ENCODE results near the gene CAVIN4.

The CAVIN4 gene

DNA sequence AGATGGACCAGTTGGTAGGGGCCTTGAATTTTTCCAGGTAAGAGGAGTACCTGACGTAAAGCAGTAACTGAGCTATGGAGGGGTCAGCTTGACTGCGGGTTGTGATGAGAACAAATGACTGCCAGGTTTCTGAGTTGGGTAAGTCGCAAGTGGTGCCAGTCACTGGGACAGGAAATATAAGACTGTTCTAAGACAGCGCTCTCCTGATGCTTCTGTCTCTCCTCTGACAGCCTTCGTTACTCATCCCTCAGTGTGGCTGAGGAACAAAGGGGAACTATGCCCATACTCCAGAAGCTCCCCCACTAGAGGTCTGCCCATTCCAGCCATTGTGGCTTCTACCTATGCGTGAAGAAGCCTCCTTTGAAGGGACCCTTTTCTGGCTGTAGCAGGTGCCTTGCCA lies 13.3 kb downstream of the CAVIN4 start:
- Histone ChIP-seq H3K27me3 (ENCODE audit: control insufficient read depth in 1 of 2, insufficient read depth in 2 of 2, low read length in 2 of 2) (no peaks in the 10 kb centered on the region), H3K9me3 (ENCODE audit: low read length) (no peaks in the 10 kb centered on the region), H3K4me1 (ENCODE audit: insufficient read depth, low read length) (no peaks in the 10 kb centered on the region), H3K9ac (ENCODE audit: low read length) (no peak overlapping the region), H3K27ac (ENCODE audit: low read depth, low read length) (no peak overlapping the region), H3K36me3 (ENCODE audit: insufficient read depth, low read length) (no peaks in the 10 kb centered on the region), H3K4me3 (ENCODE audit: low read depth in 1 of 2, low read length in 2 of 2) (no peak overlapping the region)

DNA sequence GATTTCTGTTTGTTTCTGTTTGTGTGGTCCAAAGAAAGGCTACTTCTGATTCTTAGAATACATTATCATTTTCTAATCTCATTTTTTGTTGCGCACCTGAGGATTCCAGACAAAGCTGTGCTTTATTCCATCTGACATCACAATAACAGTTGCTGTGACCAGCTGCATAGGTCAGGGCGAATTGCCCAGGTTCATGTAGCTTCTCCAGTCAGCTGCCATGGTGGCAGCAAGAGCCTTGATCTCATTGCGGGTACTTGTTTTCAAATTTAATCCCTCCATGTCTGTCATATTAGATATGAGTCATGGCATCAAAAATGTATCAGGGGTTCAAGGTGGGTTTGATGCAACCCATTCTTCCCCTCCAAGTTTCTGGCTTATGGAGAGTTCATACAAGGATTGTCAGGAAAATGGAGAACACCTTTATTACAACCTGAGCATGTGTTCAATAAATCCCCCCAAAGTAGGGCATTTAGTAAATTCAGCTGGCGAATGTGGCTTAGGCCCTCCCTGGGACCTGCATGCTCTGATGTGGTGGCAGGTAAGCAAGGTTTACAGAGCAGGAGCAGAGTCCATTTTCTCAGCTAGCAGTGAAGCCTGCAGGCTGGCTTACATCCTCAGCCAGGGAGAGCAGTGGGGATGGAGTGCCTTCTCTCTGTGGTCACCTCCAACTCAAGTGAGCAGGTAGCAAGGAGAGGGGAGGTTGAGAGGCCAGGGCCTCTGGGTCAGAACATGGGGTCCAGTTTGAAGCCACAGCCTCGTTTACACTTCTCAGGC lies 13.9 kb downstream of the CAVIN4 start:
- H3K4me1 ChIP-seq (ENCODE audit: insufficient read depth, low read length) = no peaks in the 10 kb centered on the region
- H3K4me3 ChIP-seq (ENCODE audit: low read depth in 1 of 2, low read length in 2 of 2) = no peak overlapping the region
- no peaks in the 10 kb centered on the region for H3K9me3 ChIP-seq (ENCODE audit: low read length)
- no peak overlapping the region for H3K27ac ChIP-seq (ENCODE audit: low read depth, low read length)
- H3K36me3 ChIP-seq (ENCODE audit: insufficient read depth, low read length) = no peaks in the 10 kb centered on the region
- no peaks in the 10 kb centered on the region for H3K27me3 ChIP-seq (ENCODE audit: control insufficient read depth in 1 of 2, insufficient read depth in 2 of 2, low read length in 2 of 2)
- H3K9ac ChIP-seq (ENCODE audit: low read length) = no peak overlapping the region

DNA sequence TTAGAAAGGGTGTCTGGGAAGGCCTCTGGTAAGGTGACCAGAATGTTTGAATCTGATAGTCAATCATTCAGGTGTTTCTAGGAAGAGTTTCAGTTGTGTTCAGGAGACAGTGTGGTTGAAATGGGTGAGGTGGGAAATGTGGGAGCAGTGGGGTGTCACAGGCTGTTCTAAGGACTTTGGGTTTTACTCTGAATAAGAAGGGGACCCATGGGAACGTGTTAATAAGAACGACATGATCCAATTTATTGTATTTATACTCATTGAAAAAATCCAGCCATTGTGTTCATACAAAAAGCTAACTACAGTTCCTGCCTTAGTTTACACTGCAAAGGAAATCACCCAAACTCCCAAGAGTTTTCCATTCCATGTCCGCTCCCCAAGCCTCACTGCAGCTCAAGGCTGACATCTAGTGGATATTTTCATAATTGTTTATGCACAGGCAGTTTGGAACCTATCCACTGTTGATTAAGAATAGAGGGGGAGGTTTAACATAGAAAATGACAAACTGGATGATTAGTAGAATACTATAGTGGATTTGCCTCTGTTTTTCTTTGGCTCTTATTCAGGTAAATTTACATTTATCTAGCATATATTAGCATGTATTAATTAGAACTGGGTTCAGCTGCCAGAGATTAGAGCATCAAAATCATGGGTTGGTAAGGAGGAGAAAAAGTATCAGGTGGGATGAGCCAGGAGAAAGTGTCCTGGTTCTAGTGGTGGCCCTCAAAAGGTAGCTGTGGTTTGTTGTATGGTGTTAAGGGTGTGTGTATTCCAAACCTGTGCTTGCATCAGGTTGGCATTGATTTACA lies 17.7 kb downstream of the CAVIN4 start:
- Histone ChIP-seq H3K4me1 (ENCODE audit: insufficient read depth, low read length) (no peaks in the 10 kb centered on the region), H3K9ac (ENCODE audit: low read length) (no peak overlapping the region), H3K27ac (ENCODE audit: low read depth, low read length) (no peak overlapping the region), H3K9me3 (ENCODE audit: low read length) (no peaks in the 10 kb centered on the region), H3K36me3 (ENCODE audit: insufficient read depth, low read length) (no peaks in the 10 kb centered on the region), H3K27me3 (ENCODE audit: control insufficient read depth in 1 of 2, insufficient read depth in 2 of 2, low read length in 2 of 2) (no peaks in the 10 kb centered on the region), H3K4me3 (ENCODE audit: low read depth in 1 of 2, low read length in 2 of 2) (no peak overlapping the region)

DNA sequence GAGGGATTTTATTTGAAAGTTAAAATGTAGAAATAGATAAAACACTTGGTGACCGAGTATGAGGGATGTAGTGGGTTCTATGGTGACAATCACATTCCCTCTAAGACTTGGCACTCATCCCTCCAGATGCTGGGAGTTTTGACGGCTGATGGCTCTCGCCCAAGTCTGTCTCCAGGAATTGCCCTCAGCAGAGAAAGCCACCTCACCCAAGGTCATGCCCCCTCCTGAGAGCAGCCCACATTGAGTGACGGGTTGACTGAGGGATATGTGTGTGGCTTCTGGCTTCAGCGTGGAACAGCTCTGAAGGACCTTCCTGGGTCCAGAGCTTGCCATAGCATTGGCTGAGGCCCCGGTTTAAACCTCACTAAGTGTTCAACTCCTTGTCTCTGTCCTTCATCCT lies 19.4 kb downstream of the CAVIN4 start:
- Histone ChIP-seq H3K4me1 (ENCODE audit: insufficient read depth, low read length) (no peaks in the 10 kb centered on the region), H3K9me3 (ENCODE audit: low read length) (no peaks in the 10 kb centered on the region), H3K27ac (ENCODE audit: low read depth, low read length) (no peak overlapping the region), H3K27me3 (ENCODE audit: control insufficient read depth in 1 of 2, insufficient read depth in 2 of 2, low read length in 2 of 2) (no peaks in the 10 kb centered on the region), H3K9ac (ENCODE audit: low read length) (no peak overlapping the region), H3K36me3 (ENCODE audit: insufficient read depth, low read length) (no peaks in the 10 kb centered on the region), H3K4me3 (ENCODE audit: low read depth in 1 of 2, low read length in 2 of 2) (no peak overlapping the region)

DNA sequence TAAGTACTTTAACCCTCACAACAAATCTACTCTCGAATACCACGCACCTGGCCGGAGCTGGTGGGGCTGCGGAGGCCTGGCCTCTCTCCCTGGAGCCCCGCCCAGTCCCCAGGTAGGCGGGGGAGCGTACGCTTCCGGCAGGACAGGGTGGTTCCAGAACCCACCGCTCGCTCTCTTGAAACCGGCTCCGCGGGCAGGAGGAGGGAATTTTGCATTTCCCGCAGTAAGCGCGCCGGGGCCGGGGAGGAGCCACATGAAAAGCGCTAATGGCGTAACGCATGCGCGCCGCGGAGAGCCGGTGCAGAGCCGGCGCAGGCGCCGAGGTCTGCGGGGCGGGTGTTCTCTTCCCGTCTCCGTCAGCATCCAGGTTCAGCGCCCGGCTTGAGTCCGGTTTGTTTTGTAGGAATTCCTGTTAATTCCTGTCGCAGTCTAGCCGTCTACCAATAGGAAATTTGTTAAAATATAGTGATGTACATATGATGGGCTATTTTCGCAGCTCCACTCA lies 20.8 kb downstream of the CAVIN4 start:
- peak overlapping the region; percentile 49 to 73 for H3K4me3 ChIP-seq (ENCODE audit: low read depth in 1 of 2, low read length in 2 of 2)
- H3K4me1 ChIP-seq (ENCODE audit: insufficient read depth, low read length) = no peaks in the 10 kb centered on the region
- H3K9ac ChIP-seq (ENCODE audit: low read length) = no peak overlapping the region
- no peaks in the 10 kb centered on the region for H3K27me3 ChIP-seq (ENCODE audit: control insufficient read depth in 1 of 2, insufficient read depth in 2 of 2, low read length in 2 of 2)
- H3K9me3 ChIP-seq (ENCODE audit: low read length) = no peaks in the 10 kb centered on the region
- no peaks in the 10 kb centered on the region for H3K36me3 ChIP-seq (ENCODE audit: insufficient read depth, low read length)
- H3K27ac ChIP-seq (ENCODE audit: low read depth, low read length) = no peak overlapping the region

DNA sequence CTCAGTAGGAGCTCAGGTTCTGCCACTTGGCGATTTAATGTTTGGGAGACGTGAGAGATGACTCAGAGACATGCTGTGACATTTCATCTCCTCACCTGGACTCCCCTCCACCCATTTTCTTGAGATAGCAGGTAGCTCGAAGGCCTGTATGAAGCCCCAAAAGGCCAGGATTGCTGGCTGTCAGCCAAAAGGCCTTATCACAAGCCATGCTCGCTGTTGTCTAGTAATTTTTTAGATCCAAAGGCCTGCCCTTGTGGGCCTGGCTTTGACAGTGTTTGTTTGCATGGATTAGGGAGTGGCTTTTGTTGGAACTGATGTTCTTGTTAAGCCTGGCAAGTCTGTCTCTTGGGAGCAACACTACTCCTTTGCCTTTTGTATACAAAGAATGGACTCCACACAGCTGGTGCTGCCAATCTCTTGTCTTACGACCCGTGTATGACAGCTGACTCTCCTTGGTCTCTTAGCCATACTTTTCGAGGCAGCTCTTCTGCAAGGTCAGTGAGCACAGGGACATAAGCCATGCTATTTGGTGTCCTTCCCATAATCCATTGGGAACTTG lies 22.7 kb downstream of the CAVIN4 start:
- Histone ChIP-seq H3K36me3 (ENCODE audit: insufficient read depth, low read length) (no peaks in the 10 kb centered on the region), H3K27me3 (ENCODE audit: control insufficient read depth in 1 of 2, insufficient read depth in 2 of 2, low read length in 2 of 2) (no peaks in the 10 kb centered on the region), H3K4me3 (ENCODE audit: low read depth in 1 of 2, low read length in 2 of 2) (no peak overlapping the region), H3K9me3 (ENCODE audit: low read length) (no peaks in the 10 kb centered on the region), H3K4me1 (ENCODE audit: insufficient read depth, low read length) (no peaks in the 10 kb centered on the region), H3K27ac (ENCODE audit: low read depth, low read length) (no peak overlapping the region), H3K9ac (ENCODE audit: low read length) (no peak overlapping the region)

DNA sequence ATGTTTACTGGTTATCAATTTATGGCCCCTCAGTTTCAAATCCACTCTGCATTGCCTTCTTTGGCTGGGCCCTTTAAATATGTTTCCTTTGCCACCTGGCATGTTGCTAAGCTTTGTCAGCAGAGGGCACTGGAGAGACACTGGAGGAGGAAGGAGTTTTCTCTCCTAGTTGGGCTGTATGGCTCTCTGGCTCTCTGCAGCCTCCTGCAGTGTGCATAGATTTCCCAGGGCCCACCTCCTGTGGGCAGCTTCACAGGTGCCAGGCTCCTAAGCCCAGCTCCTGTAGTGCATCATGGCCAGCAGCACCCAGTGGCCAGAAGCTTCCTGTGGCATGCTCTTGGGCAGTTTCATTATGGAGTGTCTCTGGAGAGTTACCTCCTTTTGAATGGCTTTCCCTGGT lies 23.3 kb downstream of the CAVIN4 start:
- Histone ChIP-seq H3K9ac (ENCODE audit: low read length) (no peak overlapping the region), H3K27ac (ENCODE audit: low read depth, low read length) (no peak overlapping the region)

DNA sequence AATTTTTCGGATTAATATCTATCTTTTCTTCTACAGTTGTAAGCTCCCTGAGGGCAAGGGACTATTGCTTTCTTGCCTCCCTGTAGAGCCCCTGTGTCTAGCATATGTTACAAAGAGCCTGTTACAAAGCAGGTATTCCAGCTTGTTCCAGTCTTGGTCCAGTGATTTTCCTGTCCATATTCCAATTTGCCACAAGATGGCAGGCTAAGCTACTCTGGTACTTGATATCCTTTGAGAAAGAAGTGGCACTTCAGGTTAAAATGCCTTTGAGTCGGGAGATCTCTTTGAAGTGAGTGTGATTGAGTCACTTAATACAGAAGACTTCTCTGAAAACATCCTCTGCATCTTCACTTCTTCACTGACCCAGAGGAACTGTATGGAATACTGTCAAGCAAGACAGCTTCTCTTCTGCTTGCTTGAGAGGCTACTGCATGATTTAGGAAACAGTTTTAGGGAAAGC lies 24.5 kb downstream of the CAVIN4 start:
- Histone ChIP-seq H3K27ac (ENCODE audit: low read depth, low read length) (no peak overlapping the region), H3K4me1 (ENCODE audit: insufficient read depth, low read length) (no peaks in the 10 kb centered on the region), H3K4me3 (ENCODE audit: low read depth in 1 of 2, low read length in 2 of 2) (no peak overlapping the region), H3K27me3 (ENCODE audit: control insufficient read depth in 1 of 2, insufficient read depth in 2 of 2, low read length in 2 of 2) (no peaks in the 10 kb centered on the region), H3K9ac (ENCODE audit: low read length) (no peak overlapping the region), H3K9me3 (ENCODE audit: low read length) (no peaks in the 10 kb centered on the region), H3K36me3 (ENCODE audit: insufficient read depth, low read length) (no peaks in the 10 kb centered on the region)

More for the DNA sequence above, 23.3 kb downstream of the CAVIN4 start:
- Histone ChIP-seq H3K9me3 (ENCODE audit: low read length) (no peaks in the 10 kb centered on the region), H3K4me1 (ENCODE audit: insufficient read depth, low read length) (no peaks in the 10 kb centered on the region), H3K4me3 (ENCODE audit: low read depth in 1 of 2, low read length in 2 of 2) (no peak overlapping the region), H3K27me3 (ENCODE audit: control insufficient read depth in 1 of 2, insufficient read depth in 2 of 2, low read length in 2 of 2) (no peaks in the 10 kb centered on the region), H3K36me3 (ENCODE audit: insufficient read depth, low read length) (no peaks in the 10 kb centered on the region)

DNA sequence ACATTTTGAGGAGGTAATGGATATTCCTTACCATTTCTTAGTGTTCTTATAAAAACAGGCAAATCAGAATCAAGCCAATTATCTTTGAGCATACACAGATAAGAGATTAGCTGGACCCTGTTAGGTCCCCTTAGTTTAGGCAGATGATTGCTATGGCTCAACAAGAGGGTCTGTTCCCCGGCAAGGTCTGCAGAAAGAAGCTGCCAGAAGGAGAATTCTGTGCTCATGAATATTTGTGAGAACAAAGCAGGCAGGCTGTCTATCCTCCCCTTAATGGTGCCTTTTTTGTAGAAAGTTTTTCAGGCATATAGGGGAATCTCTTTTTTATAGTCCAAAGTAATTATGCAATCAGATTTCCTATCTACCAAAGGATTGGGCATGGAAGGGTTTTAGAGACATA lies 27.5 kb downstream of the CAVIN4 start:
- Histone ChIP-seq H3K9ac (ENCODE audit: low read length) (no peak overlapping the region), H3K4me1 (ENCODE audit: insufficient read depth, low read length) (no peaks in the 10 kb centered on the region), H3K9me3 (ENCODE audit: low read length) (no peaks in the 10 kb centered on the region), H3K4me3 (ENCODE audit: low read depth in 1 of 2, low read length in 2 of 2) (no peak overlapping the region), H3K36me3 (ENCODE audit: insufficient read depth, low read length) (no peaks in the 10 kb centered on the region), H3K27ac (ENCODE audit: low read depth, low read length) (no peak overlapping the region), H3K27me3 (ENCODE audit: control insufficient read depth in 1 of 2, insufficient read depth in 2 of 2, low read length in 2 of 2) (no peaks in the 10 kb centered on the region)

DNA sequence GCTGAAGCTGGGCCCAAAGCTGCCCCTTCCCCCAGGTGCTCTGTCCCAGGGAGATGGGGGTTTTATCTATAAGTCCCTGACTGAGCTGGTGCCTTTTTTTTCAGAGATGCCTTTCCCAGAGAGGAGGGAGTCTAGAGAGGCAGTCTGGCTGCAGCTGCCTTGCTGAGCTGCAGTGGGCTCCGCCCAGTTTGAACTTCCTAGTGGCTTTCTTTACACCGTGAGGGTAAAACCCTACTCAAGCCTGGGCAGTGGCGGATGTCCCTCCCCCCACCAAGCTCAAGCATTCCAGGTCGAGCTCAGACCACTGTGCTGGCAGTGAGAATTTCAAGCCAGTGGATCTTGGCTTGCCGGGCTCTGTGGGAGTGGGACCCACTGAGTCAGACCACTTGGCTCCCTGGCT lies 41.3 kb downstream of the CAVIN4 start:
- no peaks in the 10 kb centered on the region for H3K27me3 ChIP-seq (ENCODE audit: control insufficient read depth in 1 of 2, insufficient read depth in 2 of 2, low read length in 2 of 2)
- H3K9me3 ChIP-seq (ENCODE audit: low read length) = no peaks in the 10 kb centered on the region
- no peak overlapping the region for H3K4me3 ChIP-seq (ENCODE audit: low read depth in 1 of 2, low read length in 2 of 2)
- H3K9ac ChIP-seq (ENCODE audit: low read length) = no peak overlapping the region
- H3K36me3 ChIP-seq (ENCODE audit: insufficient read depth, low read length) = no peaks in the 10 kb centered on the region
- no peak overlapping the region for H3K27ac ChIP-seq (ENCODE audit: low read depth, low read length)
- H3K4me1 ChIP-seq (ENCODE audit: insufficient read depth, low read length) = no peaks in the 10 kb centered on the region

DNA sequence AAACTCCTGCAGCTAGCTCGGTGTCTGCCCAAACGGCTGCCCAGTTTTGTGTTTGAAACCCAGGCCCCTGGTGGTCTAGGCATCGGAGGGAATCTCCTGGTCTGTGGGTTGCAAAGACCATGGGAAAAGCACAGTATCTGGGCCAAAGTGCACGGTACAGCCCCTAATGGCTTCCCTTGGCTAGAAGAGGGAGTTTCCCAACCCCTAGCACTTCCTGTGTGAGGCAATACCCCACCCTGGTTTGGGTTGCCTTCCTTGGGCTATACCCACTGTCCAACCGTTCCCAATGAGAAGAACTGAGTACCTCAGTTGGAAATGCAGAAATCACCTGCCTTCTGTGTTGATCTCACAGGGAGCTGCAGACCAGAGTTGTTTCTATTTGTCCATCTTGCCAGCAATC lies 41.8 kb downstream of the CAVIN4 start:
- H3K36me3 ChIP-seq (ENCODE audit: insufficient read depth, low read length) = no peaks in the 10 kb centered on the region
- no peaks in the 10 kb centered on the region for H3K27me3 ChIP-seq (ENCODE audit: control insufficient read depth in 1 of 2, insufficient read depth in 2 of 2, low read length in 2 of 2)
- no peak overlapping the region for H3K27ac ChIP-seq (ENCODE audit: low read depth, low read length)
- H3K4me3 ChIP-seq (ENCODE audit: low read depth in 1 of 2, low read length in 2 of 2) = no peak overlapping the region
- H3K9me3 ChIP-seq (ENCODE audit: low read length) = no peaks in the 10 kb centered on the region
- no peak overlapping the region for H3K9ac ChIP-seq (ENCODE audit: low read length)
- H3K4me1 ChIP-seq (ENCODE audit: insufficient read depth, low read length) = no peaks in the 10 kb centered on the region

Measured in muscle layer of colon (tissue), 2 donors.